GM12874 (cell line): ENCODE measurements around the gene KCNN3.

Experiments
- CTCF ChIP-seq: IDR thresholded peaks from 2 replicates; pipeline ENCODE4 v1.5.1; 2011; ENCODE audit warnings: low read depth, mild to moderate bottlenecking, control low read depth, low read length, moderate library complexity; ENCODE audit not compliant: insufficient read depth

Gene KCNN3

GRCh38 chr1:154777154-154777553 is 92.9 kb downstream of the KCNN3 start:
- no peak for TF ChIP-seq CTCF

- no peak for TF ChIP-seq CTCF
Observed at GRCh38 chr1:154775621-154776605, 94.2 kb downstream of the KCNN3 start.

GRCh38 chr1:154774175-154774855 is 95.8 kb downstream of the KCNN3 start:
- TF ChIP-seq CTCF = no peak

- TF ChIP-seq CTCF = no peak
Observed at GRCh38 chr1:154773551-154773950, 96.5 kb downstream of the KCNN3 start.

- no peak for TF ChIP-seq CTCF
Observed at GRCh38 chr1:154772606-154773506, 97.2 kb downstream of the KCNN3 start.

- no peak for TF ChIP-seq CTCF
Observed at GRCh38 chr1:154772056-154772455, 98.0 kb downstream of the KCNN3 start.
